Measurements from ENCODE around the gene NR1H4. TPM values are rescaled to one million over a fixed set of nuclear protein-coding genes. Genes with fewer than 3 reads are reported as not detected.

The NR1H4 gene
- total and polyA plus RNA-seq, 10 donors = 0.18 to 1.1 (median 0.83) TPM; not detected in 3

DNA sequence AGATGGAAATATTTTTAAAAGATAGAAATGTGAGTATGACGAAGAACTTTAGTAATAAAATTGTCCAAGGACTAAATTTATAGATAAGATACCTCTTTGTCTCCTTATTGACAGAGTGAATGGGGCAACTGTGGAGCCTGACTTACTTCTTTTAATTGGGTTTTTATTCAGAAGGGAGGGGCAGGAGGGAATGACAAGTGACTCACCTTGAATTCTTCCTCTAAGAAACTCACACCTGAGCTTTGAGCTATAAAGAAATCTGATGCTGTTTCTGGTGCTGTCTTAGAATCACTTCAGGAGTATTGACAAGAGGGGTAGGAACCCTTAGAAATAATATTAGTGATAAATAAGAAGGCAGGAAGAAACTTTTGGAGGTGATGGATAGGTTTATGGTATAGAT lies 951 bp downstream of the NR1H4 start:
- WGBS, 5 donors = 54 to 82% (median 76%) methylated on average over 1 of the region's 1 CpG
- Histone ChIP-seq H3K27ac (no peak overlapping the region), H3K4me1 (no peaks in the 10 kb centered on the region), H3K27me3 (replicated peaks in 1 of 7) (no peaks in the 10 kb centered on the region), H3K9me3 (no peaks in the 10 kb centered on the region), H3K4me3 (no peak overlapping the region), H3K36me3 (no peaks in the 10 kb centered on the region)
- no peak for DNase-seq
- no peak for TF ChIP-seq POLR2AphosphoS5 (IDR thresholded peaks at IDR 0.05)
- TF ChIP-seq, protein P1, sequence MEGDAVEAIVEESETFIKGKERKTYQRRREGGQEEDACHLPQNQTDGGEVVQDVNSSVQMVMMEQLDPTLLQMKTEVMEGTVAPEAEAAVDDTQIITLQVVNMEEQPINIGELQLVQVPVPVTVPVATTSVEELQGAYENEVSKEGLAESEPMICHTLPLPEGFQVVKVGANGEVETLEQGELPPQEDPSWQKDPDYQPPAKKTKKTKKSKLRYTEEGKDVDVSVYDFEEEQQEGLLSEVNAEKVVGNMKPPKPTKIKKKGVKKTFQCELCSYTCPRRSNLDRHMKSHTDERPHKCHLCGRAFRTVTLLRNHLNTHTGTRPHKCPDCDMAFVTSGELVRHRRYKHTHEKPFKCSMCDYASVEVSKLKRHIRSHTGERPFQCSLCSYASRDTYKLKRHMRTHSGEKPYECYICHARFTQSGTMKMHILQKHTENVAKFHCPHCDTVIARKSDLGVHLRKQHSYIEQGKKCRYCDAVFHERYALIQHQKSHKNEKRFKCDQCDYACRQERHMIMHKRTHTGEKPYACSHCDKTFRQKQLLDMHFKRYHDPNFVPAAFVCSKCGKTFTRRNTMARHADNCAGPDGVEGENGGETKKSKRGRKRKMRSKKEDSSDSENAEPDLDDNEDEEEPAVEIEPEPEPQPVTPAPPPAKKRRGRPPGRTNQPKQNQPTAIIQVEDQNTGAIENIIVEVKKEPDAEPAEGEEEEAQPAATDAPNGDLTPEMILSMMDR (IDR thresholded peaks at IDR 0.05 in 8 of 11, conservative IDR thresholded peaks at IDR 0.05 in 3 of 11) = no peak
- TF ChIP-seq POLR2A (IDR thresholded peaks at IDR 0.05) = no peak
- intact Hi-C loops (cut with DNase I; ENCODE audit: low total_unique reads) = no loop called here

- TF ChIP-seq, protein P1 (IDR thresholded peaks at IDR 0.05 in 8 of 11, conservative IDR thresholded peaks at IDR 0.05 in 3 of 11) = no peak
- TF ChIP-seq POLR2A (IDR thresholded peaks at IDR 0.05) (no peak), POLR2AphosphoS5 (IDR thresholded peaks at IDR 0.05) (no peak)
- Histone ChIP-seq H3K9me3 (no peaks in the 10 kb centered on the region), H3K27me3 (replicated peaks in 1 of 7) (no peaks in the 10 kb centered on the region), H3K4me3 (no peak overlapping the region), H3K27ac (no peak overlapping the region), H3K4me1 (no peaks in the 10 kb centered on the region), H3K36me3 (no peaks in the 10 kb centered on the region)
- intact Hi-C loops (cut with DNase I; ENCODE audit: low total_unique reads) = no loop called here
- 57 to 64% (median 62%) methylated on average over 14 of the region's 14 CpGs for WGBS, 5 donors
- no peak for DNase-seq
Measured at GRCh38 chr12:100476013-100476751, 2.5 kb downstream of the NR1H4 start.

- WGBS, 5 donors = 78 to 88% (median 86%) methylated on average over 5 of the region's 5 CpGs
- DNase-seq = no peak
- no peaks in the 10 kb centered on the region for H3K36me3 ChIP-seq
- TF ChIP-seq POLR2AphosphoS5 (IDR thresholded peaks at IDR 0.05) = no peak
- no peak for TF ChIP-seq POLR2A (IDR thresholded peaks at IDR 0.05)
- TF ChIP-seq, protein P1 (IDR thresholded peaks at IDR 0.05 in 8 of 11, conservative IDR thresholded peaks at IDR 0.05 in 3 of 11) = no peak
- no peak overlapping the region for H3K4me3 ChIP-seq
- no peaks in the 10 kb centered on the region for H3K4me1 ChIP-seq
- H3K9me3 ChIP-seq = no peaks in the 10 kb centered on the region
- intact Hi-C loops (cut with DNase I; ENCODE audit: low total_unique reads) = no loop called here
- no peaks in the 10 kb centered on the region for H3K27me3 ChIP-seq (replicated peaks in 1 of 7)
- H3K27ac ChIP-seq = no peak overlapping the region
Measured at GRCh38 chr12:100481021-100481420, 7.4 kb downstream of the NR1H4 start.

GRCh38 chr12:100484183-100484886 lies 10.7 kb downstream of the NR1H4 start:
- H3K36me3 ChIP-seq = no peaks in the 10 kb centered on the region
- no peaks in the 10 kb centered on the region for H3K27me3 ChIP-seq (replicated peaks in 1 of 7)
- no peak for DNase-seq
- TF ChIP-seq POLR2A (IDR thresholded peaks at IDR 0.05) (no peak), POLR2AphosphoS5 (IDR thresholded peaks at IDR 0.05) (no peak)
- TF ChIP-seq, protein P1 (IDR thresholded peaks at IDR 0.05 in 8 of 11, conservative IDR thresholded peaks at IDR 0.05 in 3 of 11) = no peak
- H3K9me3 ChIP-seq = no peaks in the 10 kb centered on the region
- H3K4me3 ChIP-seq = no peak overlapping the region
- intact Hi-C loops (cut with DNase I; ENCODE audit: low total_unique reads) = no loop called here
- WGBS, 5 donors = 51 to 61% (median 54%) methylated on average over 6 of the region's 6 CpGs
- no peak overlapping the region for H3K27ac ChIP-seq
- no peaks in the 10 kb centered on the region for H3K4me1 ChIP-seq

All from spleen (tissue), 11 donors.